Activated T-cell treated with anti-CD3 and anti-CD28 coated beads, Interleukin-2, amount 50 U/mL, for 48 hours (primary cell): ENCODE data around the gene TSPO.
"Not testable (repeated sequence)": the region's sequence is repeated elsewhere in the genome, so short reads cannot be mapped to it uniquely, and the experiment has no call there.

ENCODE experiments used
- DNase-seq, 2 experiments: peaks; one replicate each; pipeline ENCODE4 v3.0.0-alpha.2; 2020

Gene TSPO

DNA sequence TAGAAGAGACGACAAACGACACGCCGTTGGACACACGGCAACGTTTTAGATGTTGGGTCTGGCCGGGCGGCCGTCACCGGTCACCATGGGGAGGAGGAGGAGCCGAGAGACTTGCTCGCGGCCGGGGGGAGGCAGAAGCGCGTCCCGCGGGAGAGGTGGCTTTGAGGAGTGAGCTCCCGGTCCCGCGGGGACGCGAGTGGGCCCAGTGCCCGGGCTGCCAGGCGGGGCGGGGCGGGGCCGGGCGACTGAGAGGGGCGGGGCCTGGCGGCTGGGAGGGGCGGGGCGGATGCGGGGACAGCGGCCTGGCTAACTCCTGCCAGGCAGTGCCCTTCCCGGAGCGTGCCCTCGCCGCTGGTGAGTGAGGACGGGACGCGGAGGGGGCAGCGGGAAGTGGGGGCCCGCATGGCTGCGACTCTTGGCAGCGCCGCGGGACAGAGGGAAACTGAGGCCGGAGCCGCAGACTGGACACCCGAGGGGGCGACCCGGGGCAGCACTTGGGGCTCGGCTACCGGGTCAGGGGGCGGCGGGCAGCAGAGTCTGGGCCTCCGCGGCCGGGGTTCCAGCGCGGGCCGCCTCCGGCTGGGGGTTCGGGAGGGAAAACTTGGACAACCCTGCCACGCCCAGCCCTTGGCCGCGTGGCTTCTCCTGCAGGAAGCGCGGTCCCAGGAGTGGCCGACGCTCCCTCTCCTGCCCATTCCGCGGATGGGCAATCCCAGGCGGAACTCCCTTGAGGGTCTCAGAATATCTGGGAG lies at the start of gene TSPO:
Gene TSPO (plus strand): TSS at position 309 of the 752 bp plus-strand sequence. CDS start 7,680 bp downstream, outside the sequence.
- peak; percentile 72 to 79 for DNase-seq

DNA sequence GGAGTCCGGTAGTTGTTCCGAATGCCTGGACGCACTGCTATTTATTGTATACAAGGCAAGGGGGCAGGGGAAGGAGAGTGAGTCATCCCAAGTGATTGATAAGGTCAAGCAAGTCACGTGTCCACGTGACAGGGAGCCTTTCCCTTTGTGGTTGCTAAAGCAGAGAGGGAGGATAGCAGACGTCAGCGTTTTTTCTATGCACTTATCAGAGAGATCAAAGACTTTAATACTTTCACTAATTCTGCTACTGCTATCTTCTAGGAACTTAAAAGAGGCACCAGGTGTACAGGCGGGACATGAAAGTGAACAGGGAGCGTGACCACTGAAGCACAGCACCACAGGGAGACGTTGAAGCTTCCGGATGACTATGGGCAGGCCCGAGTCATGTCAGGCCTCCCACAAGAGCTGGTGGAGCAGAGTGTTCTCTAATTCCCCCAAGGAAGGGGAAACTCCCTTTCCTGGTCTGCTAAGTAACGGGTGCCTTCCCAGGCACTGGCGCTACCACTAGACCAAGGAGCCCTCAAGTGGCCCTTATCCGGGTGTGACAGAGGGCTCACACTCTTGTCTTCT lies 47.2 kb upstream of the TSPO start:
- not testable (repeated sequence) for DNase-seq

DNA sequence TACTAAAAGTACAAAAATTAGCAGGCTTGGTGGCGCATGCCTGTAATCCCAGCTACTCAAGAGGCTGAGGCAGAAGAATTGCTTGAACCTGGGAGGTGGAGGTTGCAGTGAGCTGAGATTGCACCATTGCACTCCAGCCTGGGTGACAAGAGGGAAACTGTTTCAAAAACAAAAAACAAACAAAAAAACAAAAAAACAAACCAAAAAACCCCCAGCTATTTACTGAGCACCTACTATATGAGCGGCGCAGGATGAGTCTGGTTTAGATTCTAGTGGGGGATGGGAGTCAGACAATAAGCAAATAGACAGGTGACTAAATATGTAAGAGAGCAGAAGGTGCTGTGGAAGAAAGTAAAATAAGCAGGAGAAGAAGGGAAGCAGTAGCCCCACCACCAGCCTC lies 46.4 kb upstream of the TSPO start:
- DNase-seq = not testable (repeated sequence)

DNA sequence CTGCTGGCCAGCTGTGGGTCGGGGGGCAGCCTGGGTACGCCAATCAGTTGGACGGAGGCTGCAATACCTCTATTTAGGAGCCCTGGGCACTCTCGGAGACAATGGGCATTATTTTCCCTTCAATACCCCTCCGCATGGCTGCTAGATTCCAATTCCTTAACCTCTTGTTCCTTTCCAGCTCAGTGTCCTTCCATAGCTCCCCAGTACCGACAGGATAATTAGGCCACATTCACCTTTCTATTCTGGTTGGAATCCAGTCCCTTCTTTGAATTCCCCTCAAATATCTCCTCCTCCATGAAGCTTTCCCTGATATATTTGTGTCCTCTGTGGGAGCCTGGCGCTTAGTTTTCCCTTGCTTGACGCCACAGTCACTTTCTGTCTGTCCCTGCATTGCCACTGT lies 45.1 kb upstream of the TSPO start:
- DNase-seq = no peak

- no peak for DNase-seq
Observed at GRCh38 chr22:43109511-43109910, 41.8 kb upstream of the TSPO start.

- DNase-seq = no peak
Observed at GRCh38 chr22:43109921-43110443, 41.4 kb upstream of the TSPO start.

DNA sequence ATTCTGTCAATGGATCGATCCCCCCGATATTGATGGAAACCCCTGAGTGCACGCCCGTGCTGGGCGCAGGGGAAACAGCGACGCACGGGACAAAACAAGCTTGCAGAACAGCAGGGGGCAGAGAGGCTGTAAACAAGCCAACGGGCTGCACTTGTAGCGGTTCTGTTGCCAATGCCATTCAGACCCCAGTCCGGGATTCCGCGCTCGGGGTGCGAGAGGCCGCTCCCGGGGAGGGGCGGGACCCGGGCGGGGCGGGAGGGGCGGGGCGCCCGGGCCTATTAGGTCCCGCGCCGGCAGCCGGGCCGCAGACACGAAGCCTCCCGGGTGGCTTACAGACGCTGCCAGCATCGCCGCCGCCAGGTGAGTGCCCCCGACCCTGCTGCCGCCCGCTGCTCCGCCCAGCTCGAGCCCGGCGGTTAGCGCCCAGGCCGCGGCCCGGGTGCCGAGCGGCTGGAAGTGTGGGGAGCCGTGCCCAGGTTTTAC lies 40.9 kb upstream of the TSPO start, which contains the start of gene BIK:
Gene BIK (plus strand): TSS at position 307 of the 483 bp plus-strand sequence. CDS start 13,273 bp downstream, outside the sequence.
- DNase-seq = peak; percentile 54 to 63

- peak; percentile 45 to 52 for DNase-seq
Observed at GRCh38 chr22:43110927-43111623, 40.3 kb upstream of the TSPO start.

DNA sequence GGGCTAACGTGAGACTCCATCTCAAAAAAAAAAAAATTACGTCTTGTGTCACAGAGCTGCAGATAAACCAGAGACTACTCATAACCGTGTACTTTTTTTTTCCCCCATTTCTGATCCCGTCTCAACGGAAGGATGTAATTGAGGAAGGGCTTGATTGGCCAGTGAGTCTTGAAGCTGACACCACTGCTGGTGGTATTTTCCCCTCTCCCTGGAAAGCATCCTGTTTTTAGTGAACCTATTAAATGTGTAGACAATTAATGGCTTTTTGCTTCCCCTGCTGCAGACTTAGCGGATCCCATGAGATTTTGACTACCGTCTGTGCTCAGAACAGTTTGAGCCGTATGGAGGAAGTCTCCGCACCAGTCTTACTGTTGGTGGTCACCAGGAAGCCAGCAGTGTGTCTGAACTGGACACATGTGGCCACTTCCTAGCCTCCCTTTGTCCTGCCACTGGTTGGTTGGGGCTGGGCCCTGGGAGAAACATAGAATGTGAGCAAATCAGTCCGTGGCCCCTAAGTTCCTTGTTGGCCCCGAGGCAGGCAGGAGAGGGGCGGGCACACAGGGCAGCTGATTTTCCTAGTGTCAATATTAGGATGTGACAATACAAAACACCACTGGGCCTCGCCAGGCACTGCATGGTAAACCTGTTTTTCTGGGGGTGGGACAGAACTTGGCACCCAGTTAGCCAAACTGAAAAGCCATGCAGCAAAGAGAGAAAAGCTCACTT lies 37.7 kb upstream of the TSPO start:
- no peak for DNase-seq

DNA sequence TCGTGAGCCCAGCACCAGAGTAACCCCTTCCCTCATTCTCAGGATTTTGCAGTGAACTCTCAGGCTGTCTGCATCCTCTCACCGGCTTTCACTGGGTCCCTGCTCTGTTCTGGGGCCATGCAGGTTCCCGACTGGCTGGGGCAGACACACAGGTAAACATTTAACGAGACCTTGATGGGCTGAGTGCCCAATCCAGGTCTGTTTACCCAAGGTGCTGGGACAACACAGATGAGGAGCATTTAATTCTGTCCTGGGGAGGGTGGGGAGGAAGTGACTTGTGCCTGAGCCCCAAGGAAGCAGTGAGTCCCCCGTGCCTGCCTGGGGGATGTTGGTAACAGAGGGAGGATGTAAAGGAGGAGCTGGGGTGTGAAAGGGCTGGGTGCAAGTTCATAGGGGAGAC lies 36.4 kb upstream of the TSPO start:
- no peak for DNase-seq

DNA sequence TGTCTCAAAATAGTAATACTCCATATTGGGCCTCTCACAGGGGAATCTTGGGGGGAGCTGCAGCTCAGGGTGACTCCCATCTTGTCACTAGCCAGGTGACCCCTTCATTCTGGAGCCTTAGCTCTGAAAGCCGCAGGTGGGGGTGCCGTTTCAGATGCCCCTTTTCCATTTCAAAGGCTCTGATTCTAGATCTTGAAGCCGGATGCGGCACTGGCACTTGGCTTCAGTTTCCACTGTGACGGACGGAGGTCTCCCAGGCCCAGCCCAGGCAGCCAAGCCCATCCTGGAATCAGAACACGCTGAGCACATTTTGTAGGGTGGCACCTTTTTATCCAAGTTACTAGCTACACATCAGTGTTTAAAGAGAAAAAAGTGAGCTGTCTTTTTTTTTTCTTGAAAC lies 34.4 kb upstream of the TSPO start:
- DNase-seq = no peak

- DNase-seq = no peak
Observed at GRCh38 chr22:43118024-43118849, 33.1 kb upstream of the TSPO start.

- DNase-seq = no peak
Observed at GRCh38 chr22:43118953-43119458, 32.4 kb upstream of the TSPO start.

DNA sequence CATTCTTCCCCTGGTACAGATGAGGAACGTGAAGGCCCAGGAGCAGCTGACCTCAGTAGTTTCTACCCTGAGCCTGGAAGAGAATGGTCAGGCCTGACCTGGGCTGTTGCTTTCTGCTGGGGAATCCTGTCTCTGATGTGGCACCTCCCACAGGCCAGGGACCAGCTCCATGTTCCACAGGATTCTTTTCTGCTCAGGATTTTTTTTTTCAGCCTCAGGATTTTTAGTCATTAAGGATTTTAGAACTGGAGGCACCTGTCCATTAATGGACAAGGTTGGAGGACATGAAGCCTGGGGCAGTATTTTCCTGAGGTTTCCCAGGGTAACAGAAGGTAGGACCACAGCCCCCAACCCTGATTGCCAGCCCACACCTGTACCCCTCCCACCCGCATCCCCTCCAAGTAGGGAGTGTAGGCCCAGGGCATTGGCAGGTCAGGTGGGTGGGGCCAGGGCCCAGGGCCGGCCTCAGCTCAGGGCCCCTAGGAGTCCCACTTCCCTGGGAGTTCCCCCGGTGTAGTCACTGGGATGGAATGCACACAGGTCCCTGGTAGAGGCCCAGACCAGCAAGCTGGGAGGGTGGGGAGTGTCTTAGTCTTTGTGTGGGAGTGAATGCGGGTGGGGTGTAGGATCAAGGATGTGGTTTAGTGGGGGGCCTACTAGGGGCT lies 24.7 kb upstream of the TSPO start:
- no peak for DNase-seq

DNA sequence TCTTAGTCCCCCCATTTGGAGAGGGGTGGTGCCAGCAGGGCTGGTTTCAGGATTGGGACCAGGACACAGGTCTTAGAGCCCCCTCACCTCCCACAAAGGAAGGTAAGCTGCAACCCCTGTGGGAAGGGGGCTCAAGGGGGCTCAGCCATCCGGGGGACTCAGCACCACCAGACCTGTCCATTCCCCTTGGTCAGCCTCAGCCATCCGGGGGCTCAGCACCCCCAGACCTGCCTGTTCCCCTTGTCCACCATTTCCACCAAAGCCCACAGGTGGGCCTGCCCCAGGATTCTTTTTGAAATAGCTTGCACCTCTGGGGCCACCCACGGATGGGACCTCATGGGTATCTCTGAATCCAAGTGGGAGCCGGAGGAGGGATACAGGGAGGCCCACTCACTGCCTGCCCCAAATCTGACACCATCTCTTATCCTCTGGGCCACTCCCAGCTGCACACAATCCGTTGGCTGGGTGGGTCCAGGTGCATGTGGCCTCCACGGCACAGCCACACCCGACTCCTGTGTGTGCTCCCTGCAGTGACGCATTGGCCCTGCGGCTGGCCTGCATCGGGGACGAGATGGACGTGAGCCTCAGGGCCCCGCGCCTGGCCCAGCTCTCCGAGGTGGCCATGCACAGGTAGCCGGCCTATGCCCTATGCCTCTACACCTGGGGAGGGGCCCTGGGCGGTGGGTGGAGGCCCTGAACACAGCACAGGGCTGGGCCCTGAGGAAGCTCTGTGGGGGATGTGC lies 24.0 kb upstream of the TSPO start:
- no peak for DNase-seq

DNA sequence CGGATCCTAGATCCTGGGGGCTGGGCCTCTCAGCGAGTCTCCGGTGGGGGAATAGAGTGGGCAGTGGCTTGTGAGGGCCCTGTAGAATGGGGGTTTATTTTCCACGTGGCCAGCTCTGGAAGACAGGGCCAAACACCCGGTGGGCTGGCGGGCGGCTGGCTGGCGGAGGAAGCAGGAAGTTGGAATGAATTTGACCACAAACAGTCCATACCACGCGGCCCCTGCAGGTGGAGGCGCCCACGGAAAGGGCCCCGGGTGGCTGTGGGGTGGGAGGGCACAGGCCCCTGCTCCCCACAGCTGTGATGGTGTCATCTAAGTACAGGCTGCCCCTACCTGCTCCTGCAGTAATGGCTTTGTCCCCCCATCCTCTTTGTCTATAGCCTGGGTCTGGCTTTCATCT lies 23.2 kb upstream of the TSPO start:
- no peak for DNase-seq

- no peak for DNase-seq
Observed at GRCh38 chr22:43128928-43129424, 22.4 kb upstream of the TSPO start.

- DNase-seq = no peak
Observed at GRCh38 chr22:43129426-43130425, 21.6 kb upstream of the TSPO start.
